Measurements from ENCODE around the gene FZD2.

The FZD2 gene

DNA sequence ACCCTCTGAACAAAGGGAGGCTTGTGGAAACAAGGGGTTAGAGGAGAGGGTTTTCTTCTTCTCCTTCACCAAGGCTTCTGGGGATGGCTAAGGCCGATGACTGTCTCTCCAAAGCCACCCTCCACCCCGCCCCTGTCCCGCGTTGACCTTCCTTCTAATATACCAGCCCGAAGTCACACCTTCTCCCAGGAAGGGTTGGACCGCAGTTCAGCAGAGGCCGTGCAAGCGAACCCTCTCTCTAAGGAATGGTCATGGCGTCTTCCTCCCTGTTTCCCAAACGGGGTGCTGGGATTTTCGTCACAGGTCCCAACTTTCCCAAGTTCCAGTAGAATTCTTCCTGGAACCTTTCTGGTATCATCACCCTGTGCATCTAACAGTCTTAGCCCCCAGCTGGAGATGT is 49.4 kb downstream of the FZD2 start:
- DNase-seq (ENCODE audit: low read depth in 1 of 2, low spot score in 1 of 2): no peak

DNA sequence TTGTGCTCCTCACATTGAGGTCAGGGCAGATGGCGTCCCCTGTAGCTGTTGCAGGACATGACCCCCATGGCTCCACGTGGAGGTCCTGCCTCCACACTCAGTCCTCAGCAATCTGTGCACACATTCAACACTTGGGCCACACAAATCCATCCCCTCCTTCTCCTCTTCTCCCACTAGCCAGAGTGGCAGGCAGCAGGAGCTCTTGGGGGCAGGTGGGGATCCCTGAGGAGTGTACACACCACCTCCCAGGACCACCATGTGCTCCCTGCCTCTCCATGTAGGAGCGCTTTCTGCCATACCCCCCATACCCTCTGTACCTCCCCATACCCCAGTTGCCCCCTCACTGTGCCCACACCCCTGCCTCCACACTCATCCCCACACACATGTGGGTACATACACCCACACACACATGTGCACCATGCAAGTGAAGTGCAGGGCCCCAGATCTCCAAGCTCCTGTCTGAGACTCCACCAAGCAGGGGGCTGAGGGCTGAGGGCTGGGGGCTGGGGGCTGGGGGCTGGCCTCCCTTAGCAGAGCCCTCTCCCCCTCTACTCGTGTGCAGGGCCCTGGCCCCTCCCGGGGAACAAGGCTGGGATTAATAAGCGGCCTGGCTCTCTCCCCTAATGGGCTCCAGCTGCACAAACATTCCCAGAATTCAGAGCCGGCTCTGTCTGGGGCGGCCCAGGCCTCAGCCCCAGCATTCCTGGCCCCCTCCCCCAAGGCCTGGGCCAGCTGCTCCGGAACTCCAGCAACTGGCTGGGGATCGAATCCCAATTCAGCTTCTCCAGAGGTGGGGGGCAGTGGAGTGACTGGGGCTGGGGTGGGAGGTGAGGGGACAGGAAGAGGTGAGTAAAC is 50.8 kb downstream of the FZD2 start:
- no peak for DNase-seq (ENCODE audit: low read depth in 1 of 2, low spot score in 1 of 2)

DNA sequence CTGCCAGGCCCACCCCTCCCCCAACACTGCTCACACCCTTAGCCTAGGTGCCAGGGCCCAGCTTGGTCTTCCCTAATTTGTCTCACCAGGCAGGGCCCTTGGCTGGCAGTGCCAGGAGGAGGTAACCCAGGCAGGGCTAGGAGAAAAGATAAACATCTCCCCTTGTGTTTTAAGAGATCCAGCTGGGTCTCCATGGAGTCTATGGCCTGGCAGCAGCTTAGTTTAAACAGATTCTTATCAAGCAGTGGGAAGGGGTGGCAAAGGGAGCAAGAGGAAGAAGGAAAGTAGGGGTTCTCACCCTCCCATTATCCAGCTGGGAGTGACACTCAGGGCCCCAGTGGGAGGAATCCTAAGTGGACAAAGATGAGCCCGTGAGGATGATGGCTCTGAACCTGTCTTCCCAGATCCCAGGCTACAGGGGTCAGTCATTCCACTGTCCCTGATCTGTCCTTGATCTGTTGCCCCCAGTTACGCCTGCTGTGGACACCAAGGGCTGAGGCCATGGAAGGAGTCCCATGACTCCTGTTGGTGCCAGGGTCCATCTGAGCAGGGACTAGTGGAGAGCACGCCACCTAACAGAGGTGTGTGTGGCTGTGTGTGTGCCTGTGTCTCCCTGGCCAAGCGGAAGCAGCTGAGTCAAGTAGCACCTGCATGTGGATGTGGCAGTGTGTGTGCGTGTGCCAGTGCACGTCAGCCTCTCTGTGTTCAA is 51.6 kb downstream of the FZD2 start:
- no peak for DNase-seq (ENCODE audit: low read depth in 1 of 2, low spot score in 1 of 2)

DNA sequence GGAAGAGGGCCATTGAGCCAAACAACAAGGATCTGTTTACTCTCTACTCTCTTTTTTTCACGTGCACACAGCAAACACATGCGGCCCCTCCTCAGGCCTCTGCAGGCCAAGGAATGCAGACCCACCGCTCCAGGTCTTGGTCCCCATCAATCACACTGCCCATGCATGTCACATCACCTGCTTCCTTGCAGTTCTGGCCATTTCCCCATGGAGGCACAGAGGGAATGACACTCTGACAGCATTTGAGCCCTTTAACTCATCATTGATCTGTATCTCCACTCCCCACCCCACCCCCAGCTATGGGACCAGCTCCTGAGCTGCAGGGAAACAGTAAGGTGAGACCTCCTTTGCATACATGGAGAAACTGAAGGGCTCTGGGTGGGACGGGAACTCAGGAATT is 53.0 kb downstream of the FZD2 start:
- DNase-seq (ENCODE audit: low read depth in 1 of 2, low spot score in 1 of 2): no peak
